Stomach smooth muscle (tissue), 2 donors: ENCODE results near the gene UROC1.

Experiments used
- H3K27ac ChIP-seq: one replicate; pipeline ENCODE4 v1.7.0; 2013; ENCODE audit warnings: mild to moderate bottlenecking, low read length, inconsistent platforms
- H3K27me3 ChIP-seq, 2 donors: one replicate each; pipeline ENCODE4 v1.7.0; 2013; ENCODE audit warnings: low read length in 2 of 2; ENCODE audit not compliant: insufficient read depth in 2 of 2, control insufficient read depth in 1 of 2
- H3K36me3 ChIP-seq, 2 donors: one replicate each; pipeline ENCODE4 v1.7.0; 2013; ENCODE audit warnings: low read length in 2 of 2; ENCODE audit not compliant: control insufficient read depth in 2 of 2, insufficient read depth in 2 of 2
- H3K4me1 ChIP-seq: one replicate; pipeline ENCODE4 v1.7.0; 2013; ENCODE audit warnings: low read length; ENCODE audit not compliant: control insufficient read depth, insufficient read depth
- H3K4me3 ChIP-seq, 2 donors: one replicate each; pipeline ENCODE4 v1.7.0; 2013; ENCODE audit warnings: low read length in 2 of 2
- H3K9ac ChIP-seq, 2 donors: one replicate each; pipeline ENCODE4 v1.7.0; 2013; ENCODE audit warnings: low read length in 2 of 2, mild to moderate bottlenecking in 1 of 2
- H3K9me3 ChIP-seq, 2 donors: one replicate each; pipeline ENCODE4 v1.7.0; 2013; ENCODE audit warnings: low read length in 2 of 2; ENCODE audit not compliant: control insufficient read depth in 2 of 2
- donor health status: healthy.
- donor health status: Pancreatic carcinoma.

Gene UROC1

GRCh38 chr3:126522363-126522788 lies 4.8 kb upstream of the UROC1 start:
- Histone ChIP-seq H3K36me3 (no peaks in the 10 kb centered on the region), H3K27ac (no peak overlapping the region), H3K4me1 (peaks cover 9% of the 10 kb centered on the region), H3K4me3 (no peak overlapping the region), H3K9me3 (no peaks in the 10 kb centered on the region), H3K9ac (no peak overlapping the region), H3K27me3 (peaks cover 21 to 25% of the 10 kb centered on the region in 2 donors)

GRCh38 chr3:126521122-126521891 lies 3.7 kb upstream of the UROC1 start:
- H3K27ac ChIP-seq = no peak overlapping the region
- no peaks in the 10 kb centered on the region for H3K9me3 ChIP-seq
- peaks cover 9% of the 10 kb centered on the region for H3K4me1 ChIP-seq
- H3K36me3 ChIP-seq = no peaks in the 10 kb centered on the region
- peaks cover 25% of the 10 kb centered on the region in 2 donors for H3K27me3 ChIP-seq
- H3K4me3 ChIP-seq = no peak overlapping the region
- no peak overlapping the region for H3K9ac ChIP-seq

GRCh38 chr3:126519506-126520455 lies 2.2 kb upstream of the UROC1 start:
- Histone ChIP-seq H3K4me1 (peaks cover 9% of the 10 kb centered on the region), H3K27me3 (peaks cover 19 to 20% of the 10 kb centered on the region in 2 donors), H3K27ac (no peak overlapping the region), H3K36me3 (no peaks in the 10 kb centered on the region), H3K4me3 (no peak overlapping the region), H3K9me3 (no peaks in the 10 kb centered on the region), H3K9ac (no peak overlapping the region)

GRCh38 chr3:126518779-126519177 lies 1.2 kb upstream of the UROC1 start:
- Histone ChIP-seq H3K9ac (no peak overlapping the region), H3K9me3 (no peaks in the 10 kb centered on the region), H3K4me1 (peaks cover 6% of the 10 kb centered on the region), H3K4me3 (no peak overlapping the region), H3K27ac (no peak overlapping the region), H3K36me3 (no peaks in the 10 kb centered on the region), H3K27me3 (peaks cover 11 to 14% of the 10 kb centered on the region in 2 donors)

- Histone ChIP-seq H3K4me3 (no peak overlapping the region), H3K9ac (no peak overlapping the region), H3K36me3 (no peaks in the 10 kb centered on the region), H3K27me3 (peaks cover 5 to 8% of the 10 kb centered on the region in 2 donors), H3K27ac (no peak overlapping the region), H3K4me1 (peaks cover 4% of the 10 kb centered on the region), H3K9me3 (no peaks in the 10 kb centered on the region)
Measured at GRCh38 chr3:126517986-126518778, 609 bp upstream of the UROC1 start.

GRCh38 chr3:126516936-126517290 lies 660 bp downstream of the UROC1 start:
- no peaks in the 10 kb centered on the region for H3K36me3 ChIP-seq

GRCh38 chr3:126516152-126516935 lies 1.2 kb downstream of the UROC1 start:
- peaks cover 3% of the 10 kb centered on the region in 2 donors for H3K27me3 ChIP-seq
- H3K9me3 ChIP-seq = no peaks in the 10 kb centered on the region
- H3K36me3 ChIP-seq = no peaks in the 10 kb centered on the region
- H3K4me3 ChIP-seq = no peak overlapping the region
- no peaks in the 10 kb centered on the region for H3K4me1 ChIP-seq
- H3K27ac ChIP-seq = no peak overlapping the region
- no peak overlapping the region for H3K9ac ChIP-seq

More at GRCh38 chr3:126516936-126517290, 660 bp downstream of the UROC1 start:
- no peak overlapping the region for H3K9ac ChIP-seq
- H3K4me3 ChIP-seq = no peak overlapping the region
- no peaks in the 10 kb centered on the region for H3K4me1 ChIP-seq
- H3K27ac ChIP-seq = no peak overlapping the region
- peaks cover 3% of the 10 kb centered on the region in 2 donors for H3K27me3 ChIP-seq
- no peaks in the 10 kb centered on the region for H3K9me3 ChIP-seq

GRCh38 chr3:126515066-126515706 lies 2.4 kb downstream of the UROC1 start:
- H3K4me3 ChIP-seq = no peak overlapping the region

GRCh38 chr3:126514161-126514560 lies 3.4 kb downstream of the UROC1 start:
- H3K9me3 ChIP-seq = no peaks in the 10 kb centered on the region
- peaks cover 3% of the 10 kb centered on the region in 2 donors for H3K27me3 ChIP-seq
- H3K27ac ChIP-seq = no peak overlapping the region
- no peak overlapping the region for H3K4me3 ChIP-seq
- no peaks in the 10 kb centered on the region for H3K36me3 ChIP-seq
- H3K4me1 ChIP-seq = peaks cover 13% of the 10 kb centered on the region
- no peak overlapping the region for H3K9ac ChIP-seq

More at GRCh38 chr3:126515066-126515706, 2.4 kb downstream of the UROC1 start:
- no peak overlapping the region for H3K27ac ChIP-seq
- H3K9me3 ChIP-seq = no peaks in the 10 kb centered on the region
- no peaks in the 10 kb centered on the region for H3K36me3 ChIP-seq
- no peak overlapping the region for H3K9ac ChIP-seq
- peaks cover 3% of the 10 kb centered on the region in 2 donors for H3K27me3 ChIP-seq
- H3K4me1 ChIP-seq = peaks cover 6% of the 10 kb centered on the region
